Daoy (cell line): ENCODE results near the gene DNAH6. TPM values are rescaled to one million over a fixed set of nuclear protein-coding genes. Genes with fewer than 3 reads are reported as not detected.
"Not testable (repeated sequence)": the region's sequence is repeated elsewhere in the genome, so short reads cannot be mapped to it uniquely, and the experiment has no call there.

ENCODE experiments used
- DNase-seq: peaks from one replicate; pipeline ENCODE4 v3.0.0-alpha.2; 2015; ENCODE audit warnings: low read depth
- total RNA-seq: library from RNA; depleted of rRNA; stranded (reverse); fragments of >200 nt; shearing (Covaris generic); gene quantifications from 2 replicates; pipeline ENCODE4 v1.2.3, GENCODE V29; 2014

DNAH6 gene
- total RNA-seq, 1 experiment from 2014 or later: 2.9 TPM

DNA sequence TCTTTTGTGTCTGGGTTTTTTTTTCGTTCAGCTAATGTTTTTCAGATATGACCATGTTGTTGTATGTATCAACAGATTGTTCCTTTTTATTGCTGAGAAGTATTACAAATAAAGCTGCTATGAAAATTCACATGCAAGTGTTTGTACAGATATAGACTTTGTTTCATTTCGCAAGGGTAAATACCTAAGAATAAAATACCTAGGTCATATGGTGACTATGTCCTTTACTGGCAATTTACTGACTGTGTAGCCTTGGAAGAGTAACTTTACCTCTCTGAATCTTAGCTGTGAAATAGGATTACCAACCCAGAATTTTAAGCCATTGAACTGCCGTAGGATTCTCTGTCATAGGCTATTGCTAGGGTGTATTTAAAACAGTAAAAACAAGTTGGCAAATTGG, 19.0 kb upstream of the DNAH6 start:
- DNase-seq: no peak

DNA sequence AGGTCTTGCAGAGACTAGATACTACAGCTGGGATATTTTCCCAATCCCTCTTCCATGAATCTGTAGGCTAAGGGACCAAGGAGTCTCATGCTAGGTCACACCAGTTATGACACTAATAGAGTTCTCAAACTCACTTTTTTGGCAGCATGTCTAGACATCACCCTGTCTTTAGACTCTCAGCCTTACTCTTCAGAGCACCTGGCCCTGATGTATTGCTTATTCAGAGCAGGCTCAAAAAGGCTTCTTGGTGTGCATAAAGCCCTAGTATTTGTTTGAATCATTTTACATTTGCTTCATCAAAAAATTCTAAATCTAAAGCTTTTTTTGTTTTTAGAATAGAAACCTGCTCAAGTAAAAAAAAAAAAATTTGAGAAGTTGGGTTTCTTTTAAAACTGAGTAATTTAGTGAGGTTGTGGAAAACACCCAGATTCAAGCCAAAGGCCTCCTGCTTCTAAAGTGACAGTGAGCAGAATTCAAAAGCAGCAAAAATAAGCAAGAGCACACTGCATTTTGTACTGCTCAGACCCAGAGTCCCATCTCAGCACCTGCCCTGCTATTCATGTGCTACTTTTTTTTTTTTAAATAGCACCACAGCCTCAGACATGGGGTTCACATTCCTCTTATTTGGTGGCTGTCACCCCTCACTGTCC, 18.0 kb upstream of the DNAH6 start:
- DNase-seq: no peak

DNA sequence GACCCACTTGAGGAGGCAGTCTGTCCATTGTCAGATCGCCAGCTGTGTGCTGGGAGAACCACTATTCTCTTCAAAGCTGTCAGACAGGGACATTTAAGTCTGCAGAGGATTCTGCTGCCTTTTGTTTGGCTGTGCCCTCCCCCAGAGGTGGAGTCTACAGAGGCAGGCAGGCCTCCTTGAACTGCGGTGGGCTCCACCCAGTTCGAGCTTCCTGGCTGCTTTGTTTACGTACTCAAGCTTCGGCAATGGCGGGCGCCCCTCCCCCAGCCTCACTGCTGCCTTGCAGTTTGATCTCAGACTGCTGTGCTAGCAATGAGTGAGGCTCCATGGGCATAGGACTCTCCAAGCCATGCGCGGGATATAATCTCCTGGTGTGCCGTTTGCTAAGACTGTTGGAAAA, 5.3 kb upstream of the DNAH6 start:
- not testable (repeated sequence) for DNase-seq

GRCh38 chr2:84515788-84516187, 510 bp upstream of the DNAH6 start:
- no peak for DNase-seq

- DNase-seq: no peak
Observed at GRCh38 chr2:84519332-84519957, 3.1 kb downstream of the DNAH6 start.

DNA sequence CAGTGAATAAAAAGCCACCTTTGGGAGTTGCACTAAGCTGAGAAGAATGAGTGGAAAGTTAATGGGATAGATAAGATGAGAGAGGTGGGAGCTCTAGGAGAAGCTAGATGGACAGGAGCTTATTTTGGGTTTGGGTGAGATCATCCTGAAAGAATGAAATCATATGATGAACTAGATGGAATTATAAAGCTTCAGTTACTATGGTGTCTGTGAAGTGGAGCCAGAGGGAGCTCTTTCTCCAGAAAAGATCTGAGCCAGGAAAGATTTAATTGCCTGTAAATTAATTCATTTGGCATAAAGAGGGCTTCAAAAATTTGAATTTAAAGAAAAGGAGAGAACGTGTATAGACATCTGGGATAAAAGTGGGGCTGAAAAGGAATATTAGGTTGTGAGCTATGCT, 10.3 kb downstream of the DNAH6 start:
- DNase-seq: no peak

GRCh38 chr2:84527137-84528129, 11.1 kb downstream of the DNAH6 start:
- DNase-seq: no peak

DNA sequence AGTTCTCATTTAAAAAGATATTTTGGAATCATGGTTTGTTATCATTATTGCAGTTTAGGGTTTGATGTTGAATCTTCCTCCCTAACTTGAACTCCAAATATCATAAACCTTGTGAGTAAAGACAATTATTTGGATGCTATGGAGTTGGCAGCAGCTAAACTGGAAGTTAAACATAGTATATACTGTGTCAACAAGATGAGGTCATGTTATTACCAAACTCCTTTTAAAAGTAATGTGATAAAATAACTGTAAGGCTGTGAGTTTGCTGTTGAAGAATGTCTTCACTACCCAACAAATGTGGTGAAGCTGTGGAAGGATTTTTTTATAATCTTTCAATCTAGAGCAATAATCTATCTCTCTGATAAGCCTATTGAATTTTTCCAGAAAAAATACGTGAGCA, 16.0 kb downstream of the DNAH6 start:
- no peak for DNase-seq

DNA sequence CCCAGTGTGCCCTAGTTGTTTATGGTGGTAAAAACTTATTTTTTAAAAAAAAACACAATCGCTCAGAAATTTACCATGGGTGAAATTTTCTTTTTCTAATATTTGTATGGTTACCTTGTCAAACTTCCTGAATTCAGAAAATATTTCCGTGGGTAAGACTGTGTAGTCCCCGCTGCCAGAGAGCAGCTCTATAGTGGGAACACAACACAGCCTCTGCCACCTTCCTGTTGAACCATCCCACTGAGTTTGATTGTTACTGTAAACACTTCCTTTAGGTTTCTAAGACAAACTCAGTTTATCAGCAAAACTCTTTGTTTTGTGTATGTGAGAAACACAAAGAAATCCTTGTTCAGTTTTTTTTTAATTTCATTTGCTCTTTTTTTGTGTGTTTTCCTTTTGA, 17.9 kb downstream of the DNAH6 start:
- DNase-seq: no peak

DNA sequence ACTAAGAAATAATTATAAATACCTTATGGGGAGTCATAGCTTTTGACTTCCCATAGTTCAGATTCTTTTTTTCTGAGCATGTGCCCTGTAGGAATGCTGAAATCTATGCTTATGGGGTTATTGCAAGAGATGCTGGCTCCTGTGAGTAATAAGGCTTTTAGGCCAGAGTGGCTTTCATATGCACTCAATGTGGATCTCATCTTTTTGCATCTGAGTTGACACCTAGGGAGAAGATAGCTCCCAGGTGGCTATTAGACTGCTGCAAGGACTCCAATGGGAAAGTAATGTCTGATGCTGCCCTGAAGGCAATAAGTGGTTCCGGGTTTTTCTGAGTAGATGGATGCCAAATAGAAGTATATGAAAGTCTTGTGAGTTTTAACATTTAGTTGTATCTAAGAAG, 21.0 kb downstream of the DNAH6 start:
- DNase-seq: no peak

DNA sequence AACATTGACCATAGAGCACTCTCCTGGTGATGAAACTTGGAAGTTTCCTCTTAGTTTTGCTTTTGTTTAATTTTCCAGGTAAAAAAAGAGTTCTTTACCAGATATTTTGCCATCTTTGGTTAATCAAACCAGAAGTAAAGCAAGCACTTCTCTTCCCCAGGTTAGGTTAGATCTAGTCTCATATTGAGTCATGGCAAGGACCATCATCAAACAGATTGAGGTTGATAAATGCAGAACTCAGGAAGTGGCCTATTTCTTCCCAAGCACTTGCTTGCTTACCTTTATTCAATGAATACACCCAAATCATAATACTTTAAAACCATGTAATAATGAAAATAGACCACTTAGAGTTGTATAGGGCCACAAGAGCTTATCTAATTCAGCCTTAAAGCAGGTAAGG, 23.4 kb downstream of the DNAH6 start:
- DNase-seq: no peak

DNA sequence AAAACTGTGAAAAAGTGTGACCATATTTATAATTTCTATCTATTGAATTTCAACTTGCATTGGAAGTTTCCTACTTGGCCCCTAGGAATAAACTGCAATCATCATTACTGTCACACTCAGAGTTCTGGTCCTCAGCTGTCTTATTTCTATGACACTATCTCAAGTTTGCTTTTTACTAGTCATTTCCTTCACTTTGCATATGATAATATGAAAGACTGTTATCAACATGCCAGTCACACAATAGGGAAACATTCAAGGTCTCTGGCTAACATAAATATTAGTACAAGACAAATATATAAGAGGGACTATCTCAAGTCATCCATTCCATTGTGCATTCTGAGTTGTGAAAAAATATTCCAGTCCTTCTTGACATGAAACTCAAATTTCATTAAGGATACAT, 28.7 kb downstream of the DNAH6 start:
- no peak for DNase-seq

DNA sequence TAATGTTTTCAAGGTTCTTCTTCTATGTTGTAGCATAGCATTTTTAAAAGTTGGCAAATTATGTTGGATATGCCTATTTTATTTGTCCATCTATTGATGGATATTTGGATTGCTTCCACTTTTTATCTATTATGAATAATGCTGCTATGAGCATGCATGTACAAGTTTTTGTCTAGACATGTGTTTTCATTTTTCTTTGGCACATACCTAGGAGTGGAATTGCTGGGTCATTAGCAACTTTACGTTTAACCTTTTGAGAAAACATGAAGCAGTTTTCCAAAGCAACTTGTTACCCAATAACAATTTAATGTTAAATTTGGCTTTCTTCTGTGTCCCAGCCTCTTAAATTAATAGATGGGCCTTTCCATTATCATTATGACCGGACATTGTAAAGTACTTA, 30.3 kb downstream of the DNAH6 start:
- DNase-seq: no peak

DNA sequence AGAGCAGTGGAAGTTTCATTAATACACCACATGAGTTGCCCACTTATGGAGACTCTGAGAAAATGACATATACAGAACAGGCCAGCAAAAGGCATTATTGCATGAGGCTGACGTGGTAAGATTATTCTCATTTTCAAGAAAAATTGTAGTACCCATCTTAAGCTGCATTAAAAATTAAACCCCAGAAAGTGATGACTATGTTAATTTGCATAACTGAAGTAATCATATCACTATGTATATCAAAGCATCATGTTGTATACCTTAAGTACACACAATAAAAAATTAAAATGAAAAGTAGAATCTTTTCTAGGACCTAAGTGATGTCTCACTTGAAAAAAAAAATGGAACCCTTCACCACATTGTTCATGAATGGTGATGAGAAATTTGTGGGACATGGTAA, 32.0 kb downstream of the DNAH6 start:
- no peak for DNase-seq

- DNase-seq: no peak
Observed at GRCh38 chr2:84550916-84551315, 34.6 kb downstream of the DNAH6 start.

DNA sequence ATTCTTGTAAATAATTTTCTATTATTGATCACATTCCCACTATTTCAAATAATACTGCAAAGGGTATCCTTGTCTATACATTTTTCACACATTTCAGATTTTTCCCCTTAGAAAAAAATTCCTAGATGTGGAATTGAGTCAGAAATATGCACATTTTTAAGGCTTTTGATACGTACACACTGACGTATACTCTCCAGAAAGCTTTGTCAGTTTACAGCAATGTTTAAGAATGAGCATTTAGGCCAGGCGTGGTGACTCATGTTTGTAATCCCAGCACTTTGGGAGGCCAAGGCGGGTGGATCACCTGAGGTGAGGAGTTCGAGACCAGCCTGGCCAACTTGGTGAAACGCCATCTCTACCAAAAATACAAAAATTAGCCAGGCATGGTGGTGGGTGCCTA, 35.2 kb downstream of the DNAH6 start:
- not testable (repeated sequence) for DNase-seq

DNA sequence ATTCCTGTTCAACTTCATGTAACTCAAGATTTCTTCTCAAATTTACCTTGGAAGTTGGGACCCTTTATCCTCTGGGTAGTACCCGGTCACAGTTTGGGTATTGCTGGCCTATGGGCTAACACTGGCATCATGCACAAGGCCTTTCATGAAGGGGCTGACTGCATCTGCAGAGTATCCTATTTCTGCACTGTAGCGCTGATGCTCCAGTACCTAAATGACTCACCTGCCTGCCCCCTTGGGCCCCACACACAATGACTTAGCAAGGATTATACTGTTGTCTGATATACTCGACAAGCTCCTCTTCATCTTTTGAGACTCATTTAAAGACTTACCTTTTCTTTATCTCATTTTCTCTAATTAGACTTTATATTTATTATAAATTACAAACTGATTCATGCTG, 39.9 kb downstream of the DNAH6 start:
- DNase-seq: peak; percentile 34

GRCh38 chr2:84559838-84560237, 43.5 kb downstream of the DNAH6 start:
- DNase-seq: no peak

GRCh38 chr2:84579661-84580060, 63.4 kb downstream of the DNAH6 start:
- no peak for DNase-seq

DNA sequence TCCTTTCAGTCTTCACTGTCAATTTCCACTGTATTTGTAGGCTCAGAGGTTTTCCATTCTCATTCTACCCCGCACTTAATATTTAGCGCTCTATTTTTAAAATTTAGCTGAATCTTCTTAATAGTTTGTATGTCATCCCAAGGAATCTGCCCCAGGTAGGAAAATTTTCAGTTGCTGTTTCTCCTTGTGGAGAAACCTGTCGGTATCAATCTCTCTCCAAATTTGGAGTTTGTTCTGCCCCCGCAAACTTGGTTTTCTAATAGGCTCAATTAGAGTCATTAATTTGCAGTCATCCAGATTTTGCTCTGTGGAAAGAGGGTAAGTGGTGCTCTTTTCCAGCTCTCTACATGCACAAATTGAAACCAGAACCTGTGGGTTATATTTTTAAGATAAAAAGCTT, 87.6 kb downstream of the DNAH6 start:
- no peak for DNase-seq

- DNase-seq: no peak
Observed at GRCh38 chr2:84613082-84613481, 96.8 kb downstream of the DNAH6 start.

DNA sequence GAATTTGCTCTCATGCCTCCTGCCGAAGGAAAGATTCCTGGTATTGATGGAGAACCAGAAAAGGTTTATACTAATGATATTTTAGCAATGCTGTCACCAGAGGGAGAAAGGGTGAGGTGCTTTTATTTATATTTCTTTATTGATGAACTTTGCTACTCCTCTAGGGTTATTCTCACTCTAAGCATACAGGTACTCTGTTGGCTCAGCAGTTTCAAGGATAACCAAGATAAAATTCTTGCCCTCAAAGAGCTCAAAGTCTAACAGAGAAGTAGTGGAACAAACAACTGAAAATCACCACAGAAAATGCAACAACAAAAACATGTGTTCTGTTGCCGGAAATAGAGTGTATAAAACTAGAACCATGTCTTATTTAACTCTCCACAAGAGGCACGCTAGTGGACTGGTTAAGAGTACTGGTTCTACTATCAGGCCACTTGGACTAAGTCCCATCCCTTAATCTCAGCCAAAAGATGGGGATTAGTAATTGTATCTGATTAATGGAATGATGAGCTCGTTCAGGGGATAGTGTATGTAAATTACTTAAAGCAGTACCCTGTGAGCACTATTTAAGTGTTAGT, 103.6 kb downstream of the DNAH6 start:
- no peak for DNase-seq
